ENCODE measurements around the gene CDH3. TPM values are rescaled to one million over a fixed set of nuclear protein-coding genes. Genes with fewer than 3 reads are reported as not detected.

The CDH3 gene
- total and polyA plus RNA-seq, 2 donors (not counting 1 experiment from before 2014, with no cell fraction given), result 0.17 to 0.24 TPM

- Histone ChIP-seq H3K4me3 (ENCODE audit: control extremely low read depth in 1 of 5, extremely low read depth in 1 of 5, insufficient read depth in 1 of 5, low read depth in 2 of 5, low read length in 4 of 5) (no peak overlapping the region), H4K20me1 (ENCODE audit: control insufficient read depth, insufficient read depth, low read length, poor library complexity, severe bottlenecking) (no peaks in the 10 kb centered on the region), H3K4me1 (ENCODE audit: control insufficient read depth in 2 of 2, insufficient read depth in 2 of 2, low read length in 2 of 2) (no peaks in the 10 kb centered on the region), H3K27me3 (replicated peaks in 1 of 4; ENCODE audit: control extremely low read depth in 1 of 4, control insufficient read depth in 3 of 4, insufficient read depth in 4 of 4, low read length in 3 of 4) (no peaks in the 10 kb centered on the region), H3K9ac (ENCODE audit: low read length) (no peak overlapping the region), H3K4me2 (replicated peaks; ENCODE audit: low read depth, low read length, poor library complexity, severe bottlenecking) (no peak overlapping the region), H3K79me2 (ENCODE audit: control insufficient read depth, insufficient read depth, low read length) (no peaks in the 10 kb centered on the region), H2AFZ (ENCODE audit: insufficient read depth, low read depth, low read length, poor library complexity, severe bottlenecking) (no peak overlapping the region), H3K36me3 (replicated peaks in 1 of 2; ENCODE audit: control extremely low read depth in 1 of 2, control insufficient read depth in 1 of 2, extremely low read depth in 1 of 2, insufficient read depth in 2 of 2, low read length in 1 of 2) (no peaks in the 10 kb centered on the region), H3K9me3 (ENCODE audit: control extremely low read depth in 1 of 3, control insufficient read depth in 2 of 3, insufficient read depth in 1 of 3, low read length in 2 of 3) (peaks cover 0 to 2% (median 0%) of the 10 kb centered on the region in 3 donors), H3K27ac (ENCODE audit: low read length in 2 of 2) (no peak overlapping the region)
- H3K27me3 Mint-ChIP-seq, result peaks cover 18% of the 10 kb centered on the region
- no peak overlapping the region for H3K27ac Mint-ChIP-seq
- ATAC-seq (ENCODE audit: low read depth), result no peak
- intact Hi-C loops (cut with micrococcal nuclease), result no loop called here
- no peaks in the 10 kb centered on the region for H3K4me1 Mint-ChIP-seq
- CTCF ChIA-PET, result no interaction called here
- TF ChIP-seq CTCF (IDR thresholded peaks at IDR 0.05), result no peak
- TF ChIP-seq EZH2 (IDR thresholded peaks at IDR 0.05; ENCODE audit: borderline replicate concordance, insufficient read depth, low read depth, low read length, poor library complexity, severe bottlenecking), result no peak
- peaks cover 3% of the 10 kb centered on the region for H3K9me3 Mint-ChIP-seq (ENCODE audit: insufficient read depth)
- 100% methylated on average over 1 of the region's 6 CpGs for WGBS (ENCODE audit: insufficient coverage)
- POLR2A ChIA-PET, result no interaction called here
- H3K4me3 Mint-ChIP-seq, result no peak overlapping the region
- DNase-seq, result no peak
These were observed 48.8 kb upstream of the CDH3 start for GRCh38 chr16:68596266-68596665.

GRCh38 chr16:68599586-68599985 is 45.5 kb upstream of the CDH3 start:
- Mint-ChIP-seq H3K27me3 (peaks cover 9% of the 10 kb centered on the region), H3K9me3 (ENCODE audit: insufficient read depth) (no peaks in the 10 kb centered on the region), H3K4me1 (no peaks in the 10 kb centered on the region), H3K27ac (no peak overlapping the region), H3K4me3 (no peak overlapping the region)
- intact Hi-C loops (cut with micrococcal nuclease), result no loop called here
- no peaks in the 10 kb centered on the region for H3K9me3 ChIP-seq (ENCODE audit: control extremely low read depth in 1 of 3, control insufficient read depth in 2 of 3, insufficient read depth in 1 of 3, low read length in 2 of 3)
- CTCF ChIA-PET, result interaction anchor here (0.7 to 2.5 kb wide), 2 partner anchors 9 to 223 kb away, joined by 3 to 9 read pairs; no protein-coding TSS in a partner anchor
- no peaks in the 10 kb centered on the region for H3K4me1 ChIP-seq (ENCODE audit: control insufficient read depth in 2 of 2, insufficient read depth in 2 of 2, low read length in 2 of 2)
- no peak overlapping the region for H3K4me2 ChIP-seq (replicated peaks; ENCODE audit: low read depth, low read length, poor library complexity, severe bottlenecking)
- no peak overlapping the region for H3K27ac ChIP-seq (ENCODE audit: low read length in 2 of 2)
- ATAC-seq (ENCODE audit: low read depth) (no peak), DNase-seq (no peak)
- no peak overlapping the region for H2AFZ ChIP-seq (ENCODE audit: insufficient read depth, low read depth, low read length, poor library complexity, severe bottlenecking)
- no peak overlapping the region for H3K4me3 ChIP-seq (ENCODE audit: control extremely low read depth in 1 of 5, extremely low read depth in 1 of 5, insufficient read depth in 1 of 5, low read depth in 2 of 5, low read length in 4 of 5)
- H3K27me3 ChIP-seq (replicated peaks in 1 of 4; ENCODE audit: control extremely low read depth in 1 of 4, control insufficient read depth in 3 of 4, insufficient read depth in 4 of 4, low read length in 3 of 4), result no peaks in the 10 kb centered on the region
- H4K20me1 ChIP-seq (ENCODE audit: control insufficient read depth, insufficient read depth, low read length, poor library complexity, severe bottlenecking), result no peaks in the 10 kb centered on the region
- WGBS (ENCODE audit: insufficient coverage), result no CpG with 5 or more reads among the region's 1 CpG
- no peak for TF ChIP-seq EZH2 (IDR thresholded peaks at IDR 0.05; ENCODE audit: borderline replicate concordance, insufficient read depth, low read depth, low read length, poor library complexity, severe bottlenecking)
- TF ChIP-seq CTCF (IDR thresholded peaks at IDR 0.05), result no peak
- H3K9ac ChIP-seq (ENCODE audit: low read length), result no peak overlapping the region
- POLR2A ChIA-PET, result interaction anchor here (0.7 kb wide), 1 partner anchor 1134 kb away, joined by 3 read pairs; no protein-coding TSS in a partner anchor
- H3K79me2 ChIP-seq (ENCODE audit: control insufficient read depth, insufficient read depth, low read length), result no peaks in the 10 kb centered on the region
- no peaks in the 10 kb centered on the region for H3K36me3 ChIP-seq (replicated peaks in 1 of 2; ENCODE audit: control extremely low read depth in 1 of 2, control insufficient read depth in 1 of 2, extremely low read depth in 1 of 2, insufficient read depth in 2 of 2, low read length in 1 of 2)
